DND-41 (cell line): ENCODE results near the gene BEND6.

Experiments used
- EZH2 ChIP-seq: IDR thresholded peaks from 3 replicates; pipeline ENCODE4 v1.6.1; 2012; ENCODE audit warnings: borderline replicate concordance, low read depth, mild to moderate bottlenecking, moderate library complexity, low read length, inconsistent platforms; ENCODE audit not compliant: severe bottlenecking
- TF ChIP-seq, protein P1 (sequence below): IDR thresholded peaks from 2 replicates; pipeline ENCODE4 v1.5.1; 2012; ENCODE audit warnings: borderline replicate concordance, low read length, moderate library complexity, mild to moderate bottlenecking; ENCODE audit not compliant: poor library complexity, severe bottlenecking; ENCODE audit errors: extremely low read depth

DNA sequence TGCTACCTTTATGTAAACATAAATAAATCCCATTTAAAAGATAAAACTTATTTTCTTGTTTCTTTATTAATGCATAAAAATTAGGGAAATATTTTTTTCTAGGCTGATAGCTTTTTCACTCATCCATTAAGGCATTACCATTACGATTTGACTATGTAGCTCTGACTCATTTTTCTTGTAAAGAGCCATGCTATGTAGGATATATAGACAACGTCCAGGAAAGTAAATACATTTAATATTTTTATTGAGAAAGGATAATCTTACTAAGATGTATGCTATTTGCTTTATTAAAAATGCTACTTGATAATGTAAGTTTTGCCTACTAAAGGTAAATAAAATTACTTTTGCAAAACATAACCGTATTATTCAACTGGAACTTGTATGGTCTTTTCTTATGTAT, 72.4 kb downstream of the BEND6 start:
- TF ChIP-seq, protein P1, sequence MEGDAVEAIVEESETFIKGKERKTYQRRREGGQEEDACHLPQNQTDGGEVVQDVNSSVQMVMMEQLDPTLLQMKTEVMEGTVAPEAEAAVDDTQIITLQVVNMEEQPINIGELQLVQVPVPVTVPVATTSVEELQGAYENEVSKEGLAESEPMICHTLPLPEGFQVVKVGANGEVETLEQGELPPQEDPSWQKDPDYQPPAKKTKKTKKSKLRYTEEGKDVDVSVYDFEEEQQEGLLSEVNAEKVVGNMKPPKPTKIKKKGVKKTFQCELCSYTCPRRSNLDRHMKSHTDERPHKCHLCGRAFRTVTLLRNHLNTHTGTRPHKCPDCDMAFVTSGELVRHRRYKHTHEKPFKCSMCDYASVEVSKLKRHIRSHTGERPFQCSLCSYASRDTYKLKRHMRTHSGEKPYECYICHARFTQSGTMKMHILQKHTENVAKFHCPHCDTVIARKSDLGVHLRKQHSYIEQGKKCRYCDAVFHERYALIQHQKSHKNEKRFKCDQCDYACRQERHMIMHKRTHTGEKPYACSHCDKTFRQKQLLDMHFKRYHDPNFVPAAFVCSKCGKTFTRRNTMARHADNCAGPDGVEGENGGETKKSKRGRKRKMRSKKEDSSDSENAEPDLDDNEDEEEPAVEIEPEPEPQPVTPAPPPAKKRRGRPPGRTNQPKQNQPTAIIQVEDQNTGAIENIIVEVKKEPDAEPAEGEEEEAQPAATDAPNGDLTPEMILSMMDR: no peak
- TF ChIP-seq EZH2: no peak
